Activated CD8-positive, alpha-beta memory T cell treated with anti-CD3 and anti-CD28 coated beads, Interleukin-2, amount 50 U/mL, for 24 hours (primary cell): ENCODE measurements around the gene ADGRL3.

Experiments
- DNase-seq: peaks from one replicate; pipeline ENCODE4 v3.0.0-alpha.2; 2020; ENCODE audit errors: extremely low read depth

Gene ADGRL3

DNA sequence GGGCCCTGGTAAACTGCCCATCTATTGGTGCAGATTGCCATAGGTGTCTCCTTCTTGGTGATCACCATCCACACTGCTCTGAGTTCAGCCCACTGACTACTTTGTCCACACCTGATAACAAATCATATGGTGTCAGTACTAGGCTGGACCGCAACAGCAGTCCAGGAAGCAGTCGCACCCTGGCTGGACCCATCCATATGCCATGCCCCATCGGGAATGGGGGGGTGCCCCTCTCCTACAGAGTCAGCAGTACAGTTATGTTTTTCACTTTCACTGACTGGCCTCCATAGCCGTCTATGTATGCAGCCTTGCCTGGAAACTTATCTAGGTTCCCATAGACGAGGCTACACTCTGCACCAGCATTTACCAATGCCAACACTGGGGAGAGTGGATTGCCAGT, 226.1 kb downstream of the ADGRL3 start:
- no peak for DNase-seq

DNA sequence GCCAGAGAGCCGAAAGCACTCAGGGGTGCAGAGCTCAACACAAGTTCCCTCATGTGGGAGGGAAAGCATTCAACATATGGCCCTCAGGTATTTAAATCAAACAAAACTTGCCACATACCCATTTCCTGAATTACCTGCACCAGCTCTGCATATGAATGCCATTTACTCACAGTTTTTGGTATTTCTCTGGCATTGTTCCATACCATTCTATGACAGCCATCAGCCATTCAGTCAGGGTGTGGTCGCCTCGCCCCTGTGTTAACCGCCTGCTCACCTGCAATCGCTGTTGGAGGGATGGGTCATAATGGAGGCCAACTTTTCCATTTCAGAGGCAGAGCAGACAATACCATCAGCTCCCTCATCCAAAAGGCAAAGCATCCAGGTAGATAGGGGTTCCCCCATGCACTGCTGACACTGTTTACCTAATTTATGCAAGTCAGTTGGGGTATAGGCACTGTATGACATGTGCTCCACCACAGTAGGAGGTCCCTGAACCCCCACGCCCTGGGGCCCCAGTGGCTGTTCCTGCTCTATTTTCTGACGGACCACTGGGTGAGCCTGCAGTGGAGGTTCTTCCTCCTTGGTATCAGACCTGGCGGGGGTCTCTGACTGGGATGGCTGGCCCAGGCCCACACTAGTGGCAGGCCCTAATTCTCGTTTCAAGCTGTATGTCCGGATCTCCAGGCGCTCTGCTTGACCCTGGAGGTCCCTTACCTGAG, 227.1 kb downstream of the ADGRL3 start:
- DNase-seq, result no peak

DNA sequence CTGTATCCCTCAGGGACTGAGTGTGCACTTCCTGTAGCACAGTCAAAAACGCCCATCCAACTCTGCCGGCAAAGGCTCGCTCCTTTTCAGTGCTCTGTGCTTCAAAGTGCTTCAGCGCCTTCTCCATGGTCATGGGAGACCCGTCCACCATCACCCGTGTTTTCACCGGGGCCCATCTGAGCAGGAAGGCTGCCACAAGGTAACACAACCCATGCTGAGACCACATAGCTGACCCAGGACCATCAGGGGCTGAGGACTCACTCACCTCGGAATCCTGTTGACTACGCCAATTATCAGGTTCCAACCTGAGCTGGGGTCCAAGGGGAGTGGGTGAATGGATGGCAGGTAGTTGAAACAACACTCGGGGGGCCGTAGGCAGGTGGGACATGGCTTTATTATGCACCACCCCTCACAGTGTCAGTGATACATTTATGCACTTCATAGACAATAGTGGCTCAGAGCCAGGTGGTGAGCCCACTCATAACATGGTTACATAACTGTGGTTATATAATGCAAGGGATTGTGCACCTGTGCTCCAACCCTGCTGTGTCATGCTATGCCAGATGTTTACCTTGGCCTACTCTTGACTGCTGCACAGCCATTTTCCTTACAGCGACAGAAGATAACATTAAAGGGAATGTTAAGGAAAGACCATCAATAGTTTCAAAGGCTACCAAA, 227.8 kb downstream of the ADGRL3 start:
- DNase-seq, result no peak

DNA sequence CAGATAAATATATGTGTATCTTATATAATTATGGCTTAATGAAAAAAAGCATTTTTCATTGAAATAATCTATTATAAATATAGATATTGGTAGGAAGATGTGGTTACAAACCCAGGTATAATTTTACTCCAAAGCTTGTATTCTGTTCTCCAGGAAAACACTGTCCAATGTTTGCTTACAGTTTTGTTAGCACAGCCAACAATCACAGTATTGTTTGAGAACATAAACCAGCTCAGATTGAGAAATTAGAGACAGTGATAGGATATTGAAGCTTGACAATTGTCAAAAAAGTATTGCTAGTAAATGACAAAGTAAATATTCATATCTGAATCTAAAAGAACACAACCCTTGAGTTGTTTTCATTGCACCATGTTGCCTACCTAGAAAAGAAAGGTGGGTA, 228.8 kb downstream of the ADGRL3 start:
- DNase-seq, result no peak

DNA sequence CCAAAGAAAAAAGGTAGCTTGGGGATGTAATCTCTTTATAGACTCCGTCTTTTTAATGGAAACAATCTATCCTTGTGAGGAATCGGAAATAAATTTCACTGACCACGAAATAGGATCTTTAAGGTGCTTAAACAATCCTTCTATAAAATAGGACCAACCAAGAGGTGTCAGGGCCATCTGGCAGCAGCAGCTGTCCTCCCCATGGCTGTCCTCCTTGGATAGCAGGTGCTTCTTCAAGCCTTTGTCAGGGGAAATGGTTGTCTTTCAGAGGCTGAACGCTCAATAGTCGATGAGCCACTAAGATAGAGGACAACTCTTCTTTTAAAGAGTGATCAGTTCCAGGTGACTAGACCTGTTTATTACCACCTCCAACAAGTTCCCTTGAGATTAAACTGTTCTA, 231.0 kb downstream of the ADGRL3 start:
- no peak for DNase-seq

DNA sequence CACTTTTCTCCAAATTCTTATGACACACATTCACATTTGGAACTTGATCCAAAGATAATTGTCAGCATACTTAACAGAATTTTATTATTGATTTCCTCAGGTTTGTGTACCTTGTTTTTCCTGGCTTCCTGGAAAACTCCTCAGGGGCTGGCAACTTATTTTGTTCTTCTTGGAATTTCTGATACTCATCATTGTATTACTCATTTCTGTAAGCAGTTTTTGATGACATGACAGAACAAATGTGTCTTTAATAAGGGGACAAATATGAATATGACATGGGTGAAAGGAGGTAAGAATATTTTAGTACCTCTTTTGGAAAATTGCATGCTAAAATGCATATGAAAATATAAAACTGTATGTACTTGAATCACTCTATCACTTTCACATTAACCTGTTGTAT, 237.8 kb downstream of the ADGRL3 start:
- no peak for DNase-seq

DNA sequence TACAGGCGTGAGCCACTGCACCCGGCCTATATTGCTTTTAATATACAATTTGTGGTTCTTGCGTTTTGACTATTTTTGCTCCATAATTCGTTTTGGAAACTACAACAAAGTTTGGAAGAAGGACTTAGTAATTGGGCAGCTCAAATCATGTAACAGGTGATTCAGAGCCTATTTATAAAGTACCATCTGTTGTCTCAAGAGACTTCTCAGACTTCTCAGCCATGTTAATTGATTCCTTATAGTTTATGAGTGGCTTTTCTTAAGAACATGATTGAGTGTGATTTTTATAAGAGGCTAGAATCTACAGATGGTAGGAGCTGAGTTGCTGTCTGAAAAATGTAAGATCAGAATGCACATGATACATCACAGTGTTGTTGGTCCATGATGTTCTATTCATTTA, 240.2 kb downstream of the ADGRL3 start:
- DNase-seq, result no peak

DNA sequence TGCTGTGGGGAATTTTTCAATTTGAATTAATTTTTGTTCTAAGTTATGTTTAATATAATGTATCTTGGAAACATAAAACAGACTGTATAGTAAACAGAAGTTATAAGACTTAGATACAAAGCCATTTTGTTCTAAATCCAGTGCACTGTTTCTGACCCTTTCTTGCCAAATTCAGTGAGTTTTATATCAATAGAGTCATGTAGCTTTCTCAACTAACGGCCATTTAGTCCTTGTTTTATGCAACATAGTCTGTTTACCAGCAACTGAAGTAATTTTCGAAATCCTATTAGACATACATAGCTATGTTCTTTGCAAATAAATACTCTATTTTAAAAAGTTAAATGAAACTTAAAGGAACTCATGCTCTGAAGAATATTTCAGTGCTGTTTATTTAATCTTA, 242.8 kb downstream of the ADGRL3 start:
- no peak for DNase-seq

DNA sequence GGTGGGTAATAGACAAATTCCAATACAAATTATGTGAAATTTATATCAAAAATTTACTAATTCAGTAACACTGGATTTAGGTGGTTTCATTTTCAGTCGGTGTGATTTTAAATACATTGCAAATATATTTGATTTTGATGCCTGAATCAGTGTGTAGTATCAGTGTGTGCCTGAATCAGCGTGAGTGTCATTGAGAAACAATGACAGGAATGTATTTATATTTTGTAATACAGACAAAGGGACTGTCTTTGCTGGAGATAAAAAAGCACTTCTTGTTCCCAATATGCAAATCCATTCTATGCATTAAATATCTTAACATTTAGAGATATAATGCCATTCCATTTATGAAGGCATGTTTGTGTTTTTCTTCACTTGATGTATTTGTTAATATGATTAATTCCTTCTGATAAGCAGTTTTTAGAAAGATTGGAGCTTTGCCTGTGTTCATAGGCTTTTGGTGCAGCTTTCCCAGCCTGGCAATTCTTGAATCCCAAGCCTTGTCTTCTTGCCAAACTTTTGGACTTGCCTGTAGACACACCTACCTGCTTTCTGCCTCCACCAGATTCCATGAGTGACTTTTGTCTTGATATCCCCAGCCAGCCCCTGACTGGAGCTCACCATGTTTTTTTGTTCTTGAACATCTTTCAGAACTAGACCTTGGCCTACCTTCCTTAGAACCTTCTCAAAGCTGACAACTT, 243.8 kb downstream of the ADGRL3 start:
- no peak for DNase-seq

DNA sequence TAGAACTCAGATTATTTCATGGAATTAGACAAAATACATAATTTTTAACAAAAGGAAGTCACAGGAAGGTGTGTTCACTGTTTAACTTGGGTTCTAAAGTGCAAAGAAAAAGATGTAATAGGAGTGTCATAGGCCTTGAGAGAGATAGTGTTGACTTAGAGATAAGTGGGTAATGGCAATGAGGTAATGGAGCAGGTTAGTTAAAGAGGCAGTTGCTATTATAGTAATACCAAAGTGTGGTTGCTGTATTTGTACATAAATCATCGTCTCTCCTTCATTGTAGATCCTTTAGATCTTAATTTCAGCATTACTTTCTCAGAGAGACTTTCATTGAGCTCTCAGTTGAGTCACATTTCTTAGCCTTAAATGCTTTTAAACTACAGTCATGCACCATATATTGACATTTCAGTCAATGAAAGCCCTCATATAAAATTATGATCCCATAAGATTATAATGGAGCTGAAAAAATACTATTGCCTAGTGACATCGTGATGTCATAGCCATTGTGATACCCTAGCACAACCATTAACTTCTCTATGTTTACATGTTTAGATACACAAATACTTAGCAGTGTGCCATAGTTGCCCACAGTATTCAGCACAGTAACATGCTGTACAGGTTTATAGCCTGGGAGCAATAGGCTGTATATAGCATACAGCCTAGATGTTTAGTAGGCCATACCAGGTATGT, 245.4 kb downstream of the ADGRL3 start:
- no peak for DNase-seq

DNA sequence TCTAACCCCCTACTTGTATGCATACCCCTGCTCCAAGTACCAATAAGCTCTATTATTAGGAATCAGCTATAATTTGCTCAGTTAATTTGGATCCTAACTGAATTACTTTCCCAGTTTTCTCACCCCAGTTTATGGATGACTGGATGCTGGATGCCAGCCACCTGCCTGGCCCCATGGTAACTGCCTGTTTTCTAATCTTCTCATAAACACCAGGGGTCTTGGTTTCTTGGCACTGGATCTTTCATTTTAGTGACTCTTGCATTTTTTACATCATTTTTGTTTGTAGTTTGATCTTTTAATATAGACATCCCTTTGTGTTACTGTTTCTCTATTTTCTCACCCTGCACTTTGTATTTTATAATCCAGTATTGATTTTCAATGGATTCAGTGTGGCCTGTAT, 246.8 kb downstream of the ADGRL3 start:
- DNase-seq, result no peak

DNA sequence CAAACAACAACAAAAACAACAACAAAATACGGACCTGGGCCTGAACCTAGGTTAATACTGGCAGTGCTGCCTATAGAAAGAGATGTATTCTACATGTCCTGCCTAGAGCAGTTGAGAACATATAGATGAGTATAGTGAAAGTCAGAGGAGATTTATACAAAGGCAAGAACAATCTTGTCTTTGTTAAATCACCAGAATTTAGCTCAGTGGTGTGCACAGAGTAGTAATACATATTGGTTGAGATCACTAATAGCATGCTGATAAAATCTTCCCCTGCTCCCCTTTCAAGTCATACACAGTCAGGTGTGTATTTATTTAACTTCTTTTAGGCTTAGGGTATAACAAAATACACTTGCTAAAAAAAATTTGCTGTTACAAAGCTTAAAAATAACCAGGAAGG, 247.8 kb downstream of the ADGRL3 start:
- no peak for DNase-seq

DNA sequence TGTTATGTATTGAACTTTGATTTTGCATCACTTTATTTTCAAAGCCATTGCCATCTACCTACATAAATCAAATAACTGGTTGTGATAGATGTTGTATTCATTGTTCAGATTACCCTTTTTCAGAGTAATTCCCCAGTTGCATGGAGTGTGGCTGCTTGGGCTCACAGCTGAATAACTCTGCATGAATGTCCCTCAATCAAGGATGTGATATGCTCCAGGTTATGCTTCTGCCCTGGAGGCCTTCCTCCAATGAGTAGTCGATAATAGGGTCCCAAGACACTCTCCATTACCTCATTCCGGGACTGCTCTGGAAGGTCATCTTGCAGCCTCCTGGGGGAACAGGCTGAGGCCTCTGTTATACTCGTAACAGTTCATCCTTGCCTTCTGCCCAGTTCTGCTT, 251.8 kb downstream of the ADGRL3 start:
- DNase-seq, result no peak

DNA sequence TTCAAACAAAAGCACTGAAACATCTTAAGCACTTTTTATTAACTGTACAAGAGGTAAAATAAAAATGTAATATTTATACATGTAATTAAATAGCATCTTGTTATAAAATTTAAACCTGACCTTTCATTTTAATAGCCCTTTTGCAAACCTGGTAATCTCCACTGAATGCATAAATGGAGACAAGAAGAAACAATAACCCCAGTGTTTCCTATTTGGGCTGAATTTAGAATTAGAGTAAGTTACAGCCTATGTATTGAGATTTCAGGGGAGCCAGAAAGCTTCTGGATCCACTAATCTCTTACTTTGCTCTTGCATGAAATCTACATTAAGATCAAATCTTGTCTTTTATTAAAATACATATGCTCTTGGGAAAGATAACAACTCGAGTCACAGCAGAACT, 261.8 kb downstream of the ADGRL3 start:
- no peak for DNase-seq

DNA sequence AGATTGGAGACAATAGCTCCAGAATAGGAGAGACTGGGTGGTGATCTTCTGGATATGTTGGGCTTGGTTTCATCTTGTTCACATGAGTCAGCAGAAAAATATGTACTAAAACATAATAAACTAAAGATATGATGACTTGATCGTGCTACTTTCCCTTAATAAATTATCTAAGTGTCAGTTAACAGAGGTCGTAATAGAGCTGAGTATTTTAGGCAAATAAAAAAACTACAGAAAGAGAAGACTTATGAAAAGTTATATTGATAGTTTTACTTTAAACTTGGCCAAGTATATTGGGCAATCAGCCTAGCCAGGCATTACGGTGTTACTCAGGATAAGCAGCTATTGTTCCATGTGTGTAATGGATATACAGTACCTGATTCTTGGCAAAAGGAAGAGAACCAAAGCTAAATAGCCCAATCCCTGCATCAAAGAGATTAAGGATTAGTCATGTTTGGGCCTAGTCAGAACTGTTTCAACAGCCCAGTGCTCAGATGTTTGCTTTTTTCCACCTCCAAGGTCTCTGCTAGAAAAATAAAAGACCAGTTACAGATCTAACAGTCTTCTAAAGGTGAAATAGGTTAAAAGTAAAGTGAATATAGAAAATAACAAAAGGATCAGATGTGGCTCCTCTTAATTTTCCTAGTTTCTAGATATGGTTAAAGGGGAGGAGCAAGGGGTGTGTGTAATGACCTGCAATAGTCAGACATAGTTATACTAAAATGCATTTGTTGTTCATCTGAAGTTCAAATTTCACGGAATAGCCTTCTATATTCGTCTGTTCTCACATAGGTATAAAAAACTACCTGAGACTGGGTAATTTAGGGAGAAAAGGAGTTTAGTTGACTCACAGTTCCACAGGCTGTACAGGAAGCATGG, 262.6 kb downstream of the ADGRL3 start:
- DNase-seq, result no peak

DNA sequence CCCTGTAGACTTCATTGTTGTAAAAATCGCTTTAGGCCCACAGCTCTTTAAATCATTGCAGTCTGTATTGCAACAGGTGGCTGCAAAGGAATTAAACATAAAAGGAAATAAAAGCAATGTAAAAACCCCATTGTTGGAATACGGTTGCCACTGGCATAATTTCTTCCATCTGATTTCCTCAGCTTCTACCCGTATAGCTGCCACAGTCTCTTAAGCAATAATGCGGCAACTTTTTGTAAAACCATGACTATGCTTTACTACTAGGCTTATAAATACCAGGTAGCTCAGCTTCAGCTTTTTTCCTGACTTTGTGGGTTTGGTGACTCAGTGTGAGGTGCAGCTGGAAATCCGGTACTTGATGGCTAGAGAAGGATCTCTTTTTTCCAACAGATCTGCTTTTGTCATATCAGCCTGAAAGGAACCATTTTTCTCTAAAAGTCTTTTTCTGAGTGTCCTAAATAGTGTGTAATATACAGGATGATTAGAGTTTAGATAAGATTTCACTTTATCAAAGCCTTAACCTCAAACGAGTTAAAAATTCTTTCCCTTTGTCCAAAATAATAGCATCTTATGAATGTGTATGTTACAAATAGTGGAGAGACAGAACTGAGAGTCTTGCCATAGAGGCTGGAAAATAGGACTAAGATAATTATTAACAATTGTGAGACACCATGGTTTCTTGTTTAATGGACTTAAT, 268.0 kb downstream of the ADGRL3 start:
- DNase-seq, result no peak

DNA sequence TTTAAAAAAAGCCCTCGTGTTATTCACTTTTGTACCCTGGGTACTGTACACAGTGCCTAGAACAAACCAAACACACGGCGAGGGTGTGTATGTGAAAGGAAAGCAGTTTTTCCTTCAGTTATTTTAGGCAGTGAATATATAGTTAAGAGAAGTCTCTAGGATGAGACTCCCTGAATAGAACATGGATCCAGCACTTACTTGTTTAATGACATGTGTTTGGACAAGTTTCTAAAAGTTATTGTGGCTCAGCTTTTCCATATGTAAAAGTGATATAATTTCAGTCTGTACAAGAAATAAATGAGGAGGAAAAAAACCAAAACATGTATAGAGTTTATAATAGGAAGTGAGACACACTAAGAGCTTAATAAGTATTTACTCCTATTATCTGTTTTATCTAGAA, 273.2 kb downstream of the ADGRL3 start:
- DNase-seq, result no peak

DNA sequence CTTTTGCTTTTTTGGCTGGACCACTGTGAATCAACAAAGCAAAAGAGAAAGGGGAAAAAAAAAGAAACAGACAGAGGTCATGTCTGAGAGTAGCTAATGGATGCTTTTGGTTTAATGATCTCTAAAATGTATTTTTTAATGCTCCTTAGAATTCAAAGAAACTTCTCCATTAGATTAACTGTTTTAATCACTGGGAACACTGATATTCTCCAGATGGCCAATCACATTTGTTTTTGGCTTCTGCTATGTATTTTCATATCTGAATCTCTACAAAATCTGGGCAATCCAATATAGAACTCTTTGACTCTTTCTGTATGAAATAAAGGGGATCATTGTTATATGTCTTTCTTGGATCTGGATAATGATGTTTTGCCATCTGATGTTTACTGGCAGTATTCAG, 278.2 kb downstream of the ADGRL3 start:
- no peak for DNase-seq

DNA sequence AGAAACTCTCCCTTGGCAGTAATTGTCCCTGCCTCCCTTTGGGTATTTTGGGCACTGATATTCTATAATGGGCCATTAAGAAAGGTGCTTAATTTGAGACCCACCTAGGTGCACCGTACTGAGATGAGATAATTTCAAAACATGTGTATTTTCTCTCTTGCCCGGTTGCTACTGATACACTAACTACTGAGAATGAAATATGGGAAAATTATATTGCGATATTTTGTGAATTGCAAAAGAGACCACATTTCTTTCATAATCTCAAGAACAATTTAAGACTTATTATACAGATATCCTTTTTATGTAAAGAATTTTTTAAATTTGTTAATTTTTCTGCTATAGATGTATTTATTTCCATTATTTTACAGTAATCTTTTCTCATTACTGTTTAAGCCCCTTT, 284.9 kb downstream of the ADGRL3 start:
- DNase-seq, result no peak

DNA sequence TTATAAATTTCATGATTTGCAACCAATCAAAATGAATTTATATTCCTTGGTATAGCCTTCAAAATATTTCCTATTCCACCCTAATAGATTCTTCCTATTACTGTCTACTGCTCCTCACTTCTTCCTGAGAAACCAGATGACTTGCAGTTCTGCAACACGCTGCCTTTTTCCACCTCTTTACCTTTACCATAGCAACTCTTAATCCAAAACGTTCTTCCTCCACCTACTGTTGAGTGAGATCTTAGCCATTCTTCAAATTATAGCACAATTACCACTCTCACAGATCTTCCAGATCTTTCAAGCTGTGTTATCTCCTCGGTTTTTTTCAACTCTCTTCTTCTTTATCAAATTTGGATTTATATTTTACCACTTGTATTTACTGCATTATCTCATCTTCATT, 289.8 kb downstream of the ADGRL3 start:
- DNase-seq, result no peak

DNA sequence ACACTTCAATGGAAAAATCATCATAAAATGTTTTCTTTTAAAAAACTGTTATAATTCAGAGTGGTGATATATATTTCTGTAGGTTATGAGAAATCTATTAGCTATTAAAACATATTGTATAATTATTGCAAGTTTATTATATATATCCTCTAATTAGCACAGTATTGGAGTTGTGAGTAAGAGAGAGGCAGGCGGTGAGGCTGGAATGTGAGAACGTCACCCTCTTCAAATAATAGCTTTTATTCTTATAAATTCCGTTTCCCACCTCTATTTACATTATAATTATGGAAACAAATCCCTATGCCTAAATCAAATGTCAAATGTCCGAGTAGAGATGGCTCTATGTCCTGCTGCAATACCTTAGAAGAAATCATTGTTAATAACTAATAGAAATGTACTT, 292.9 kb downstream of the ADGRL3 start:
- no peak for DNase-seq
